ENCODE data around the gene CCNYL1. TPM values are rescaled to one million over a fixed set of nuclear protein-coding genes. Genes with fewer than 3 reads are reported as not detected.

CCNYL1 gene
- total RNA-seq, 1 donor from 2014 or later, result 18.0 TPM

DNA sequence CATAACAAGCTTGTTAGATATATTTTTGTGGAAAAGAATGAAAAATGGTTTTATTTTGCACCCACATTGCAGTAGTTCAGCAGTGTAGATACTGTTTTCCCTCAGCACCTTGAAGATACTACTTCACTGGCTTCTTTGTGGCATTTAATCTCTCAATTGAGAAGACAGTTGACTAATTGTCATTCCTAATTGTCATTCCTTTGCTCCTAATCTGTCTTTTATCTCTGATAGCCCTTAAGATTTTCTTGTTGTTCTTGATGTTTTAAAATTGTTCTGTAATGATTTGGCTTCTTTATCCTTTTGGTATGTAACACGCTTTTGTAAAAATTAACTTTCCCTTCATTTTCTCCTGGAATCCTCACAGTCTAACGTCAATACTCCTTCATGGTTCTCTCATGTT is 38.0 kb upstream of the CCNYL1 start:
- TF ChIP-seq CTCF (IDR thresholded peaks at IDR 0.05; ENCODE audit: partially characterized antibody, unreplicated experiment), result no peak
- DNase-seq, result no peak
- no peaks in the 10 kb centered on the region for H3K9me3 Mint-ChIP-seq (ENCODE audit: unreplicated experiment)
- H3K36me3 Mint-ChIP-seq (ENCODE audit: unreplicated experiment), result no peaks in the 10 kb centered on the region
- no peak overlapping the region for H3K4me3 Mint-ChIP-seq (ENCODE audit: unreplicated experiment)
- H3K27me3 Mint-ChIP-seq (ENCODE audit: unreplicated experiment), result no peaks in the 10 kb centered on the region
- H3K4me1 Mint-ChIP-seq (ENCODE audit: low read depth, unreplicated experiment), result no peaks in the 10 kb centered on the region
- H3K27ac Mint-ChIP-seq (ENCODE audit: unreplicated experiment), result no peak overlapping the region

- TF ChIP-seq CTCF (IDR thresholded peaks at IDR 0.05; ENCODE audit: partially characterized antibody, unreplicated experiment), result no peak
- H3K36me3 Mint-ChIP-seq (ENCODE audit: unreplicated experiment), result no peaks in the 10 kb centered on the region
- no peak overlapping the region for H3K4me3 Mint-ChIP-seq (ENCODE audit: unreplicated experiment)
- DNase-seq, result no peak
- no peaks in the 10 kb centered on the region for H3K9me3 Mint-ChIP-seq (ENCODE audit: unreplicated experiment)
- H3K27me3 Mint-ChIP-seq (ENCODE audit: unreplicated experiment), result no peaks in the 10 kb centered on the region
- H3K27ac Mint-ChIP-seq (ENCODE audit: unreplicated experiment), result no peak overlapping the region
- H3K4me1 Mint-ChIP-seq (ENCODE audit: low read depth, unreplicated experiment), result no peaks in the 10 kb centered on the region
These were observed 37.1 kb upstream of the CCNYL1 start for GRCh38 chr2:207674266-207674774.

DNA sequence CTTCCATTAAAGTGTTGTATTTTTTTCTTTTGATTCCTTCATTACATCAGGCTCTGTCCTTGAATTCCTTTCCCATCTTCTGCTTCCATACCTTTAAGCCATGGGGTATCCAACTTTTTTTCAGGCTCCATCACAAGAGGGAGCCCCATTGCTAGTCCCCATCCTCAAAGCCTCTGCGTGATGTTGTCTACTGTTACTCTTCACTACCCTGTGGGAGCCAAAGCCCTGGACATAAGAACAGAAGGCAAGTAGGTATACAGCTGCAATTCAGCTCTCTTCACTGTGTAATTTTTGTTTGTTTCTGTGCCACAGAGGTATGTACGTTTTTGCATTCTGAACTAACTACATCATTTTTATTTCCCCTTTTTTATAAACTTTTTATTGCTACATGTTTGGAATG is 36.6 kb upstream of the CCNYL1 start:
- TF ChIP-seq CTCF (IDR thresholded peaks at IDR 0.05; ENCODE audit: partially characterized antibody, unreplicated experiment), result no peak
- Mint-ChIP-seq H3K4me3 (ENCODE audit: unreplicated experiment) (no peak overlapping the region), H3K27me3 (ENCODE audit: unreplicated experiment) (no peaks in the 10 kb centered on the region), H3K4me1 (ENCODE audit: low read depth, unreplicated experiment) (no peaks in the 10 kb centered on the region), H3K9me3 (ENCODE audit: unreplicated experiment) (no peaks in the 10 kb centered on the region), H3K27ac (ENCODE audit: unreplicated experiment) (no peak overlapping the region), H3K36me3 (ENCODE audit: unreplicated experiment) (no peaks in the 10 kb centered on the region)
- DNase-seq, result no peak

DNA sequence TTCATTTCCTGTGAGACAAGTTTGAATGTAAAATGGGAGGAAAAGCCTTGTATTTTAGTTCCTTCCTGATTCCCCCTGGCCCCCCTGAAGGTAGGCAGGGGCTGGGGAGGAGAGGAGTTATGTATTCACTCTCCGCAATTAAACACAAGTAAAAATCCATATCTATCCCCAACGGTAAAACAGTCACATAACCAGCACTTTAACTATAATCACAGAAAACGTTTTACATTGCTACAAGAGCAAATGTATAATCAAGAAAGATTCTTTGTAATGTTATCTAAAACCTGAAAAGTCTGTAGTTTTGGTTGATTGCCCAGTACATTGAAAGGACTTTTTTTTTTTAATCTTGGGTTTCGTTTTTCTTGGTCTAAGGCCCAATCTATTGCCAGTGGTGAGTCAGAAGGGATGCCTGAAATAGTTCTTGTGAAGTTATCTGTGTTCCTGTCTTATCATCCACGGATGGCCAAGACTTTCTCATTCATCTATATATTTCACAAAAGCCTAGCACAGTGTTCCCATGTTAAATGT is 34.5 kb upstream of the CCNYL1 start:
- H3K9me3 Mint-ChIP-seq (ENCODE audit: unreplicated experiment), result no peaks in the 10 kb centered on the region
- DNase-seq, result no peak
- no peak overlapping the region for H3K27ac Mint-ChIP-seq (ENCODE audit: unreplicated experiment)
- H3K4me3 Mint-ChIP-seq (ENCODE audit: unreplicated experiment), result no peak overlapping the region
- no peaks in the 10 kb centered on the region for H3K36me3 Mint-ChIP-seq (ENCODE audit: unreplicated experiment)
- no peak for TF ChIP-seq CTCF (IDR thresholded peaks at IDR 0.05; ENCODE audit: partially characterized antibody, unreplicated experiment)
- no peaks in the 10 kb centered on the region for H3K4me1 Mint-ChIP-seq (ENCODE audit: low read depth, unreplicated experiment)
- H3K27me3 Mint-ChIP-seq (ENCODE audit: unreplicated experiment), result no peaks in the 10 kb centered on the region

- no peaks in the 10 kb centered on the region for H3K27me3 Mint-ChIP-seq (ENCODE audit: unreplicated experiment)
- no peaks in the 10 kb centered on the region for H3K36me3 Mint-ChIP-seq (ENCODE audit: unreplicated experiment)
- H3K4me1 Mint-ChIP-seq (ENCODE audit: low read depth, unreplicated experiment), result no peaks in the 10 kb centered on the region
- no peak overlapping the region for H3K27ac Mint-ChIP-seq (ENCODE audit: unreplicated experiment)
- H3K4me3 Mint-ChIP-seq (ENCODE audit: unreplicated experiment), result peak overlapping the region; percentile 42
- TF ChIP-seq CTCF (IDR thresholded peaks at IDR 0.05; ENCODE audit: partially characterized antibody, unreplicated experiment), result no peak
- H3K9me3 Mint-ChIP-seq (ENCODE audit: unreplicated experiment), result no peaks in the 10 kb centered on the region
- DNase-seq, result peak; percentile 50
These were observed 30.0 kb upstream of the CCNYL1 start for GRCh38 chr2:207681431-207681830.
